Caco-2 (cell line): ENCODE data around the gene DPP10. TPM values are rescaled to one million over a fixed set of nuclear protein-coding genes. Genes with fewer than 3 reads are reported as not detected.

Experiments
- BruUV-seq: library from RNA; stranded (reverse); fragments of 400-500 nt; replicated peaks from 2 replicates; lab custom pipeline; 2021; lab: Mats Ljungman, UMichigan
- CTCF ChIA-PET: fragments of 300-600 bp; sonication (Branson Sonifier 250); formaldehyde crosslinking; loops from one replicate; lab custom pipeline; 2022; ENCODE audit warnings: antibody characterized with exemption; lab: Charles Lee
- POLR2A ChIA-PET: fragments of 300-600 bp; sonication (Branson Sonifier 250); formaldehyde crosslinking; loops from one replicate; lab custom pipeline; 2022; ENCODE audit warnings: antibody characterized with exemption; lab: Charles Lee
- DNase-seq, 2 experiments: peaks; one replicate each; pipeline versions ENCODE4 v3.0.0 to v3.0.0-alpha.2; 2020 to 2022
- H3K27me3 ChIP-seq: replicated peaks from 2 replicates; pipeline ENCODE4 v1.6.0; 2011; ENCODE audit warnings: low read length; ENCODE audit not compliant: control insufficient read depth, insufficient read depth
- H3K36me3 ChIP-seq: 2 replicates; pipeline ENCODE4 v1.5.1; 2011; ENCODE audit warnings: low read length; ENCODE audit not compliant: control insufficient read depth, insufficient read depth
- H3K4me1 ChIP-seq: fragments of 250-450 bp; sonication (Bioruptor Pico); 2 replicates; pipeline ENCODE4 v1.5.1; 2020; ENCODE audit warnings: mild to moderate bottlenecking
- H3K4me3 ChIP-seq: 2 replicates; pipeline ENCODE4 v1.5.1; 2011; ENCODE audit warnings: low read depth, mild to moderate bottlenecking, control low read depth, low read length
- H3K9me3 ChIP-seq: fragments of 250-450 bp; sonication (Bioruptor Pico); 2 replicates; pipeline ENCODE4 v1.5.1; 2020; ENCODE audit warnings: mild to moderate bottlenecking, moderate library complexity
- H3K27ac Mint-ChIP-seq: one replicate; pipeline ENCODE4 v1.8.0; 2022; ENCODE audit warnings: mixed read lengths; ENCODE audit not compliant: unreplicated experiment
- H3K27me3 Mint-ChIP-seq: one replicate; pipeline ENCODE4 v1.8.0; 2022; ENCODE audit warnings: mixed read lengths; ENCODE audit not compliant: insufficient read depth, unreplicated experiment
- H3K36me3 Mint-ChIP-seq: one replicate; pipeline ENCODE4 v1.8.0; 2022; ENCODE audit warnings: mild to moderate bottlenecking, mixed read lengths; ENCODE audit not compliant: insufficient read depth, unreplicated experiment
- H3K4me1 Mint-ChIP-seq: one replicate; pipeline ENCODE4 v1.8.0; 2022; ENCODE audit warnings: low read depth, mixed read lengths; ENCODE audit not compliant: unreplicated experiment
- H3K4me3 Mint-ChIP-seq: one replicate; pipeline ENCODE4 v1.8.0; 2022; ENCODE audit warnings: mild to moderate bottlenecking, moderate library complexity, mixed read lengths; ENCODE audit not compliant: unreplicated experiment
- H3K9me3 Mint-ChIP-seq: one replicate; pipeline ENCODE4 v1.8.0; 2022; ENCODE audit warnings: mixed read lengths; ENCODE audit not compliant: unreplicated experiment
- CTCF ChIP-seq, 2 experiments: fragments of 200-600 bp in 1 of 2; IDR thresholded peaks; 1 replicate in 1 of 2; 2 replicates in 1 of 2; pipeline versions ENCODE4 v1.5.1 to v1.8.0; 2011 to 2022; ENCODE audit warnings: antibody characterized with exemption in 1 of 2, control low read depth in 1 of 2, inconsistent platforms in 1 of 2, low read depth in 1 of 2, low read length in 1 of 2, mild to moderate bottlenecking in 1 of 2, moderate library complexity in 1 of 2; ENCODE audit not compliant: insufficient read depth in 1 of 2, severe bottlenecking in 1 of 2, unreplicated experiment in 1 of 2
- intact Hi-C: fragments of 100-400 bp; cut with micrococcal nuclease; formaldehyde crosslinking; loops from one replicate; pipeline ENCODE4 v1.10.0; 2022; ENCODE audit not compliant: unreplicated experiment
- total RNA-seq: library from RNA; stranded (reverse); gene quantifications from 2 replicates; pipeline ENCODE4 v1.2.3, GENCODE V29; 2022

DPP10 gene
- total RNA-seq, 1 experiment from 2014 or later: not detected

DNA sequence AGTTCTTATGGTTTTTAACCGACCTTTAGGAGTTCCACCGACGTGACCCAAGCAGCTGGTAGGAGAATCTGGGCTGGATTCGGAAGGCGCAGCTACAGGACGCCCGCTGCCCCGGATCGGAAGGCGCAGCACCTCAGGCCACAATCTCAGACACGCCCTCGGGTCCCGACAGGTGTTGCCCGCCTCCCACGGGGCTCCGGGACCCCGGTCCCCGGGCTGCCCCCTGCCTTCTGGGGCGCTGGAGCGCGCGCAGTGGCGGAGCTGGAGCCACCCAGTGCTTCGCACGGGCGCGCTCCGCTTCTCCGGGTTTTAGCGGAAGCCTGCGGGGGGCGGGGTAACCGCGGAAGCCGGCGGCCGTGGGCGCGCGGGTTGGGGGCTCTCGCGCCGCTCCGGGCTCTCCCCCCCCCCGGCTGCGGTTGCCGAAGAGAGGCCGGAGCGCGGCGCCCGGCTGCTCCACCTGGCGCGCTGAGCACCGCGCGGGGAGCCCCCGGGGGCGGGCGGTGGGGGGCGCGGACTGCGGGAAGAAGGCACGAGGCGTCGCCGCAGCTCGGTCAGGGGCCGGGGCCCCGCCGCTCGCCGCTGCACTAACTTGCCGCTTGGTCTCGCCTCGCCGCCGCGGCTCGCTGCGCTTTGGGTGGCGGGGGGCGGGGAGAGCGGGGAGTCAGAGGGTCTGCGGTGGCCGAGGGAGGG lies 718.8 kb downstream of the DPP10 start:
- no peaks in the 10 kb centered on the region for H3K27me3 ChIP-seq
- peaks cover 4% of the 10 kb centered on the region; the same call in 1 of the 2 replicates for H3K9me3 ChIP-seq
- Mint-ChIP-seq H3K27me3 (peaks cover 8% of the 10 kb centered on the region), H3K4me3 (no peak overlapping the region), H3K36me3 (no peaks in the 10 kb centered on the region), H3K9me3 (no peaks in the 10 kb centered on the region), H3K4me1 (no peaks in the 10 kb centered on the region), H3K27ac (no peak overlapping the region)
- no peak for TF ChIP-seq CTCF (IDR thresholded peaks at IDR 0.05; ENCODE audit: insufficient read depth in 1 of 2, low read depth in 1 of 2, low read length in 1 of 2, severe bottlenecking in 1 of 2, unreplicated experiment in 1 of 2)
- intact Hi-C loops: no loop called here
- no peaks in the 10 kb centered on the region for H3K36me3 ChIP-seq
- CTCF ChIA-PET: no interaction called here
- no peak for DNase-seq
- no peak overlapping the region for H3K4me3 ChIP-seq
- POLR2A ChIA-PET: no interaction called here
- no peaks in the 10 kb centered on the region for H3K4me1 ChIP-seq
- no TSS peak for BruUV-seq

GRCh38 chr2:115161771-115162493 lies 719.5 kb downstream of the DPP10 start:
- no peak overlapping the region for H3K4me3 ChIP-seq
- Mint-ChIP-seq H3K4me3 (no peak overlapping the region), H3K27ac (no peak overlapping the region), H3K4me1 (no peaks in the 10 kb centered on the region), H3K27me3 (peaks cover 7% of the 10 kb centered on the region), H3K9me3 (no peaks in the 10 kb centered on the region), H3K36me3 (no peaks in the 10 kb centered on the region)
- no peak for TF ChIP-seq CTCF (IDR thresholded peaks at IDR 0.05; ENCODE audit: insufficient read depth in 1 of 2, low read depth in 1 of 2, low read length in 1 of 2, severe bottlenecking in 1 of 2, unreplicated experiment in 1 of 2)
- no peak for DNase-seq
- no peaks in the 10 kb centered on the region for H3K4me1 ChIP-seq
- no peaks in the 10 kb centered on the region for H3K36me3 ChIP-seq
- no TSS peak for BruUV-seq
- H3K27me3 ChIP-seq: no peaks in the 10 kb centered on the region
- ChIA-PET POLR2A (no interaction called here), CTCF (no interaction called here)
- intact Hi-C loops: no loop called here
- H3K9me3 ChIP-seq: peaks cover 4% of the 10 kb centered on the region; the same call in 1 of the 2 replicates

DNA sequence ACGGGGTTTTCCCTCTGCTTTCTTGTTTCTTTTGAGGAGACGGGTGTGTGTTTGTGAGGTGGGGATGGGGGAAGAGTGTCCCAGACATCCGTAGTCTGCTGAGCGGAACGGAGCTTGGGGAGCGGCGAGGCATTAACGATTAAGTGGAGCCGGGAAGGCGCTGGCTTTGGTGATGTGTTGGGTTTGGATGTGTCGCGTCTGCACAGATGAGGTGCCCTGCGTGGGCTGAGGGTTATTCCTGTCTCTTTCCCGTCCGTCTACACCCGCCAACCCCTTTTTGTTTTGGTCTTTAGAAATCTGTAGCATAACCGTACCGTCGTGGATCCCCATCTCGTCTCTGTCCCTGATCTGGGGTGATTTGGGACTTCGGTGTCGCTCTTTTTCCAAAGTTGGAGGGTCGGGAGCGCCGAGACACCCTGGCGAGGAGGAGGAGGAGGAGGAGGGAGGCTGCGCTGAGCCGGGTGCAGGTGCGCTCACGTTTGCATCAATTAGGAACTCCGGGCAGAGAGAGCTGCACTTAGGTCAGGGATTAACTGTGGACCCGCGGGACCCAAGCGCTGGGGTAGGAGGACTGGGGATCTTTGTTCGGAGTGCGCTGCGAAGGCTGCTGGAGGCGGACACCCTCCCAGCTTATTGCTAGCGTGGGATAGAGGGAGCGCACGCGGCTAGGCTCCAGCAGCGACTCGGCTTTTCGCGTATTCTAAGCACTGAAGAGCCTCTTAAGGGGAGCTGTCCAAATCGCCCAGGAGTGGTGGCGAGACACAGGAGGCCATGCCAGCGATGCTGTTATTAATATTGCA lies 720.3 kb downstream of the DPP10 start:
- H3K4me1 Mint-ChIP-seq: no peaks in the 10 kb centered on the region

More for the DNA sequence above, 720.3 kb downstream of the DPP10 start:
- H3K27me3 Mint-ChIP-seq: peaks cover 4% of the 10 kb centered on the region
- no peaks in the 10 kb centered on the region for H3K36me3 Mint-ChIP-seq
- no TSS peak for BruUV-seq
- TF ChIP-seq CTCF (IDR thresholded peaks at IDR 0.05; ENCODE audit: insufficient read depth in 1 of 2, low read depth in 1 of 2, low read length in 1 of 2, severe bottlenecking in 1 of 2, unreplicated experiment in 1 of 2): no peak
- ChIA-PET POLR2A (no interaction called here), CTCF (no interaction called here)
- Histone ChIP-seq H3K36me3 (no peaks in the 10 kb centered on the region), H3K4me3 (no peak overlapping the region), H3K9me3 (peaks cover 4% of the 10 kb centered on the region; the same call in 1 of the 2 replicates), H3K4me1 (no peaks in the 10 kb centered on the region), H3K27me3 (no peaks in the 10 kb centered on the region)
- H3K27ac Mint-ChIP-seq: no peak overlapping the region
- intact Hi-C loops: no loop called here
- no peak overlapping the region for H3K4me3 Mint-ChIP-seq
- DNase-seq: no peak
- no peaks in the 10 kb centered on the region for H3K9me3 Mint-ChIP-seq
